ENCODE results near the gene THAP10.
A peak's percentile ranks its signal among the peaks of the same experiment; 100 is the strongest.
"Not testable (repeated sequence)": the region's sequence is repeated elsewhere in the genome, so short reads cannot be mapped to it uniquely, and the experiment has no call there.

Gene THAP10

GRCh38 chr15:70892002-70892911 lies at the start of gene THAP10, which contains the start of gene LRRC49:
Gene THAP10 (minus strand): TSS chr15:70892433. CDS start chr15:70892272, 161 bp downstream.
Gene LRRC49 (plus strand): TSS chr15:70892826. CDS start chr15:70892895, 69 bp downstream.
- DNase-seq, result peak; percentile 57 to 96 (median 86)

DNA sequence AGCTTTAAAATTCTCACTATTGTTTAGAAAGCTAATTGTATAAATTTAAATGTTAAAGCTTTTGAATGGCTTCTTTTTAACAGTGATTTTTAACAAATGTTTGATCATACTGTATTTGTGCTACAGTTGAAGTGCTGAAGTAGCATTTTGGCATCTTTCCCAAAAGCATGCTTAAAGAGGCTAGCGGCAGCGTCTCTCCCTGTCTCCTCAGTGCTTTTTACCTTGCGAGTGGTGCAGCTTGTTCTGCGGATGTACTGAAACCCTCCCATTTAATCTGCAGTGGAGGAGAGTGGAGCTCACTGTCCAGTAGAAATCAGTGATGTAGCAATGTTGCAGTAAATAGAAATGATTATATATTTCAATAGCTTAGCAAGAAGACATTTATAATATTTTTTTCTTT lies 44.1 kb upstream of the THAP10 start:
- DNase-seq, result peak in 1 of 56 donors; percentile 8

GRCh38 chr15:70935631-70936030 lies 43.4 kb upstream of the THAP10 start:
- no peak for DNase-seq

DNA sequence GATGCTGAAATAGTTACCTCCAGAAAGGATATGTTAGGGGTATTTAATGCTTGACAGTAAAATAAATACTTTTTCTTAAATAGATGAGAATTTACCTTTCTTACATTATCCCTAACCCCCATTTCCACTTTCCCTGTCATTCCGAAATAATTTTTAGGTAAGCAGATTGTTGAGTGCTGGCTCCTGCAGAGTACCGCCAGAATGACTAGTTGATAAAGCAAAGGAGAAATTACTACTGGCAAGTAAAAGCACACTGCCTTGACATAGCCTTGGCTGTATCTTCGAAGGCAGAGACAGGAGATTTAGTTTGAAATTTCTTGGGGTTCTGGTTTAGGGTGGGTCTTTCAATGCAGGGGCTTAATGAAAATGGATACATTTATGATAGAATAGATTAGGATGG lies 41.2 kb upstream of the THAP10 start:
- no peak for DNase-seq

GRCh38 chr15:70932397-70932796 lies 40.2 kb upstream of the THAP10 start:
- DNase-seq, result no peak

GRCh38 chr15:70931821-70932220 lies 39.6 kb upstream of the THAP10 start:
- no peak for DNase-seq

- DNase-seq, result not testable (repeated sequence)
These were observed 34.7 kb upstream of the THAP10 start for GRCh38 chr15:70926914-70927313.

DNA sequence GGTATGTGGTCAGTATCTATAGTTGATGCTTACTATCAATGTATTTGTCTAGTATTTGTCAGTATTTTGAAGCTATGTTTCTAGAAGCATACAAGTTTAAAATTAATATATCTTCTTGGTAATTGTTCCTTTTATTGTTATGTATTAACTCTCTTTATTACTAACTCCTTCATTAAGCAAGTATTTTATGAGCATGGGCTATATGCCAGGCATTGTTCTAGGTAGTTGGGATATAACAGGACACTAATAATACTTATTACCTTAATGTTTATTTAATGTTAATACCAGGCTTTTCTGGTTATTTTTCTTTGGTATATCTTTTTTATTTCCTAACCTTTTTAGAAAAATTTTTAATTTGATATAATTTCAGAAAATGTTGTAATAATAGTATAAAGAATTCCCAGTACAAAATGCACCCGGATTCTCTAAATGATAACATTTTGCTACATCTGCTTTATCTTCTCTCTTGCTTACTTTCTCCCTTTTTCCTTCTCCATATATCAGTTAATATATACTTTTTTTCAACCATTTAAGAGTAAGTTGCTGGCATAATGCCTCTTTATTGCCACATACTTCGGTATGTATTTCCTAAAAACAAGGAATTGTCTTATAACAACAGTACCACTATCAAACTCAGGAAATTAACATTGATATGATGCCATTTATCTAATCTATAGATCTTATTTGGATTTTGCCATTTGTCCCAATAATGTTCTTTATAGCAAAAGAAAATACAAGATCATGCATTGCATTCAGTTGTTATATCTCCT lies 31.3 kb upstream of the THAP10 start:
- DNase-seq, result no peak

- no peak for DNase-seq
These were observed 29.9 kb upstream of the THAP10 start for GRCh38 chr15:70922119-70922518.

DNA sequence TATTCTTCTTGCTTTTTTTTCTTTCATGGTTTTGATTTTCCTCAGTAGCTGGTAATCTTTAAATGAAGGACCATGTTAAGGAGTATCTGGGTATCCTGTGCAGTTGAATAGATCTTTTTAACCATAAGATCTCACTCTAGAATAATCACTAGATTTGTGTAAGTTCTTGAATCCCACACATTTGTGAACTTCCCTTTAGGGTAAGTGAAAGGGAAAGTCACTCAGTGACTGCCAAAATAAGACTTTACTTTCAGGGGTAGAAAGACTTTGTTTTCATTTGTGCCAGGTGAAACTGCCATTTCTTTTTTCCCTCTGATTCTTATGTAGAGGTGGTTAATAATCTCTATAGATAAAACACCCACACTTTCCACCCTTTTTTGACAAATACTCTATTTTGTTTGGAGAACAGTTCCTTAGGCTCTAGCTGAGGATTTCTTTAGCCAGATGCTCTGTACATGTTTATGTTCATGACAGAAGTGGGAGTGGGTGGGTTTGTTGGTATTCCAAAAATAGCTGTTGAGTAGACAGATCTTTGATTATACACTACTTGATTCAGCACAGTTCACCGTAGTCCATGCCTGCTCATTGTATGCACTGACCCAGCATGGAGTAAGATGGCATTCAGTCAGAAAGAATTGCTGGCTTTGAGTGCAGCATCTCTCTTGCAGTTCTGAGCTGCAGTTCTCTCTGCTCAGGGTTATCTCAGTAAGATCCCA lies 28.9 kb upstream of the THAP10 start:
- no peak for DNase-seq

- no peak for DNase-seq
These were observed 25.7 kb upstream of the THAP10 start for GRCh38 chr15:70917955-70918354.

GRCh38 chr15:70916531-70916930 lies 24.3 kb upstream of the THAP10 start:
- DNase-seq, result no peak

- DNase-seq, result no peak
These were observed 20.0 kb upstream of the THAP10 start for GRCh38 chr15:70912187-70912586.

GRCh38 chr15:70910958-70911357 lies 18.7 kb upstream of the THAP10 start:
- DNase-seq, result no peak

DNA sequence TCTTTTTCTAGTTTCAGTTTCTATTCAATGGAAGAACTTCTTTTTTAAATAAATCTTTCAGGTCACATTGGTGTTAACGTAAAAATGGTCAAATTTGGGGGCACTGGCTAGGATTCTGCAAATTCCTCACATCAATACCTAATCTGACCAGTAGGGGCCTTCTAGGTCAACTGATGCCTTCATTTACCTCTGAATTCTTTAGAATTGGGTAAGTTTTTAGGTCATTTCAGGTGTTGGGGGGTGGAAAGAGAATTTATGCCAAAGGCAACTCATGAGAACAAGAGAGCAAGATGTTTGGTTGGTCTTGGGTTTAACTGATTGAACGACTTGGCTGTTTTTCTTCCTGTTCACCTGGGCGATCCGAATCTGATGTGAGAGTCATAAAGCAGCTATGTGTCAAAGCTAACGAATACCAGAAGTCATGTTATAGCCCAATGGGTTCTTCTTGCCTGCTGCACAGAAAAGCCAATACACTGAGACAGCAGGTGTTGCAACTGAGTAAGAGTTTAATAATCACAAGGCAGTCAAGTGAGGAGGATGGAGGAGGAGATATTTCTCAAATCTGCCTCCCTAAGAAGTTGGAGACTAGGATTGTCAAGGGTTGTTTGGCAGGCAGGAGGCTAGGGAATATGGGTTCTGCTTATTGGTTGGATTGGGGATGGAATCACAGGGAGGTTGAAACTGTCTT lies 15.7 kb upstream of the THAP10 start:
- DNase-seq, result no peak

GRCh38 chr15:70906842-70907241 lies 14.6 kb upstream of the THAP10 start:
- peak in 1 of 56 donors; percentile 2 for DNase-seq

- DNase-seq, result no peak
These were observed 9.9 kb upstream of the THAP10 start for GRCh38 chr15:70902107-70902506.

DNA sequence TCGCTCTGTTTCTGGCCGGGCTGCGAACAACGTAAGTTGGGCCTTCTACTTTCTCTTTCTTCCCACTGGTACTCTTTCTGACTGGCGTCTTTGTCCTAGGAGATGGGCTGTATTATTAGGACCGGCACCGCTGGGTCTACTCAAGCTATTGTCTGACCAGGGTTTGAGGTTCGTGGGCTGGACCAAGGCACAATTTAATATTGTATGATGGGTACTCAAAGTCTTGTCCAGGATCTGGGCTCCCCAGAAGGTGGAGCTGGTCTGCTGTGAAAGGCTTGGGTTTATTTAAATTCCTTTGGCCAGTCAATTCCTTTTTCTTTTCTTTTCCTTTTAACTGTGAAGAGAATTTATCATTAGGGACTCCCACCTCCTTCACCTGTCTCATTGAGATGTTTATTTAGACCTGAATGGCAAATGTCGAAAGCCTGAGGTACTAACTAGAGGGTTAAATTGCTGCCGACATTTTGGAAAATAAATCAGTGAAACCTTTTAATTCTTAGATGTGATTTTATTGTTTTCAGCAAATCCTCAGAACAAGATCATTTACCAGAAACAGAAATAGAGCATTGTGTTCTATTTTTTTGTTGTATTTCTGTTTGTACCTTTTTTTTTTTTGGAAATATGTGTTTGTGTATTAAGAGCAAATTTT lies 803 bp upstream of the THAP10 start:
- DNase-seq, result peak in 10 of 56 donors; percentile 31 to 71 (median 63)

DNA sequence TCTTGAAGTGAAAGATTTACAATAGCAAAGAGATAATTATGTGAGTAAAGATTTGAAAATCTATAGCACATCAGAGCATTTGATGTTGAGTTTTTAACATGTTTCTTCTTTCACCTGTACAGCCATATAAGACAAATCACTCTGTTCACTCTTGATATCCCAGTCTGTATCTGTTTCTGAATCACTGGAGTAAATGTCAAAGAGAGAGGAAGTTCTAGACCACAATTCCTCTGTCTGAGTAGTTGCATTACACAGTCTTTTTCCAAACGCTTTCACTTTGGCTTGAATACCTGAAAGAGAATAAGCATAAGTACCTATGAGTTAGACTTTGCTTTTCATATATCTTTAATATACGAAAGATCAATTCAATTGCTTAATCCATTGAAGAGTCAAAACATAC lies 9.9 kb downstream of the THAP10 start:
- DNase-seq, result no peak

- DNase-seq, result no peak
These were observed 11.5 kb downstream of the THAP10 start for GRCh38 chr15:70880781-70881180.

Data from nucleus accumbens (tissue), 56 donors.